ENCODE results near the gene R3HDM2. TPM values are rescaled to one million over a fixed set of nuclear protein-coding genes. Genes with fewer than 3 reads are reported as not detected.
A peak's percentile ranks its signal among the peaks of the same experiment; 100 is the strongest.

The R3HDM2 gene
- total and polyA plus RNA-seq, 4 donors: 7.4 to 28.9 (median 15.1) TPM

- TF ChIP-seq RXRA (IDR thresholded peaks at IDR 0.05) (no peak), MAX (IDR thresholded peaks at IDR 0.05) (no peak), ATF3 (IDR thresholded peaks at IDR 0.05) (no peak), JUND (IDR thresholded peaks at IDR 0.05) (no peak), TAF1 (conservative IDR thresholded peaks at IDR 0.05) (no peak), RAD21 (IDR thresholded peaks at IDR 0.05) (no peak), GABPA (IDR thresholded peaks at IDR 0.05 in 1 of 2, conservative IDR thresholded peaks at IDR 0.05 in 1 of 2) (no peak), EGR1 (IDR thresholded peaks at IDR 0.05; ENCODE audit: low read depth in 2 of 2) (no peak), FOXA2 (IDR thresholded peaks at IDR 0.05) (no peak), HNF4A (conservative IDR thresholded peaks at IDR 0.05) (no peak), NR2F2 (IDR thresholded peaks at IDR 0.05) (no peak), SP1 (IDR thresholded peaks at IDR 0.05) (no peak), FOXA1 (IDR thresholded peaks at IDR 0.05) (no peak), HNF4G (IDR thresholded peaks at IDR 0.05) (no peak), CTCF (IDR thresholded peaks at IDR 0.05; ENCODE audit: low read depth, low read length, missing input control) (no peak)
- TF ChIP-seq, protein P1, sequence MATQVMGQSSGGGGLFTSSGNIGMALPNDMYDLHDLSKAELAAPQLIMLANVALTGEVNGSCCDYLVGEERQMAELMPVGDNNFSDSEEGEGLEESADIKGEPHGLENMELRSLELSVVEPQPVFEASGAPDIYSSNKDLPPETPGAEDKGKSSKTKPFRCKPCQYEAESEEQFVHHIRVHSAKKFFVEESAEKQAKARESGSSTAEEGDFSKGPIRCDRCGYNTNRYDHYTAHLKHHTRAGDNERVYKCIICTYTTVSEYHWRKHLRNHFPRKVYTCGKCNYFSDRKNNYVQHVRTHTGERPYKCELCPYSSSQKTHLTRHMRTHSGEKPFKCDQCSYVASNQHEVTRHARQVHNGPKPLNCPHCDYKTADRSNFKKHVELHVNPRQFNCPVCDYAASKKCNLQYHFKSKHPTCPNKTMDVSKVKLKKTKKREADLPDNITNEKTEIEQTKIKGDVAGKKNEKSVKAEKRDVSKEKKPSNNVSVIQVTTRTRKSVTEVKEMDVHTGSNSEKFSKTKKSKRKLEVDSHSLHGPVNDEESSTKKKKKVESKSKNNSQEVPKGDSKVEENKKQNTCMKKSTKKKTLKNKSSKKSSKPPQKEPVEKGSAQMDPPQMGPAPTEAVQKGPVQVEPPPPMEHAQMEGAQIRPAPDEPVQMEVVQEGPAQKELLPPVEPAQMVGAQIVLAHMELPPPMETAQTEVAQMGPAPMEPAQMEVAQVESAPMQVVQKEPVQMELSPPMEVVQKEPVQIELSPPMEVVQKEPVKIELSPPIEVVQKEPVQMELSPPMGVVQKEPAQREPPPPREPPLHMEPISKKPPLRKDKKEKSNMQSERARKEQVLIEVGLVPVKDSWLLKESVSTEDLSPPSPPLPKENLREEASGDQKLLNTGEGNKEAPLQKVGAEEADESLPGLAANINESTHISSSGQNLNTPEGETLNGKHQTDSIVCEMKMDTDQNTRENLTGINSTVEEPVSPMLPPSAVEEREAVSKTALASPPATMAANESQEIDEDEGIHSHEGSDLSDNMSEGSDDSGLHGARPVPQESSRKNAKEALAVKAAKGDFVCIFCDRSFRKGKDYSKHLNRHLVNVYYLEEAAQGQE (IDR thresholded peaks at IDR 0.05): no peak
- peaks cover 4 to 23% (median 10%) of the 10 kb centered on the region in 4 donors for H3K4me1 ChIP-seq (ENCODE audit: control insufficient read depth in 4 of 4, insufficient read depth in 4 of 4, low read length in 3 of 4)
- no peak within 1 kb of the TSS for H3K9ac ChIP-seq (ENCODE audit: low read depth in 1 of 2, low read length in 2 of 2)
- H3K9me3 ChIP-seq (ENCODE audit: control insufficient read depth in 4 of 4, low read length in 3 of 4): no peaks in the 10 kb centered on the region
- WGBS: 2% methylated on average over 102 of the region's 102 CpGs
- peaks cover 0 to 16% (median 2%) of the 10 kb centered on the region in 4 donors for H3K36me3 ChIP-seq (ENCODE audit: control insufficient read depth in 4 of 4, insufficient read depth in 3 of 4, low read depth in 1 of 4, low read length in 3 of 4)
- no peak within 1 kb of the TSS for H3K27ac ChIP-seq (ENCODE audit: low read depth in 1 of 2, low read length in 2 of 2)
- no peak for DNase-seq (ENCODE audit: low spot score)
- peaks cover 0 to 14% (median 10%) of the 10 kb centered on the region in 4 donors for H3K27me3 ChIP-seq (ENCODE audit: control insufficient read depth in 4 of 4, insufficient read depth in 4 of 4, low read length in 3 of 4)
- peak within 1 kb of the TSS in 1 of 3 donors; percentile 36 for H3K4me3 ChIP-seq (ENCODE audit: low read depth in 1 of 3, low read length in 3 of 3)
Observed at GRCh38 chr12:57216014-57216911, 214.6 kb downstream of the R3HDM2 start, which contains the start of gene NXPH4. TSS of gene NXPH4 (plus strand) at chr12:57216794. CDS start at chr12:57216970, 176 bp downstream.

DNA sequence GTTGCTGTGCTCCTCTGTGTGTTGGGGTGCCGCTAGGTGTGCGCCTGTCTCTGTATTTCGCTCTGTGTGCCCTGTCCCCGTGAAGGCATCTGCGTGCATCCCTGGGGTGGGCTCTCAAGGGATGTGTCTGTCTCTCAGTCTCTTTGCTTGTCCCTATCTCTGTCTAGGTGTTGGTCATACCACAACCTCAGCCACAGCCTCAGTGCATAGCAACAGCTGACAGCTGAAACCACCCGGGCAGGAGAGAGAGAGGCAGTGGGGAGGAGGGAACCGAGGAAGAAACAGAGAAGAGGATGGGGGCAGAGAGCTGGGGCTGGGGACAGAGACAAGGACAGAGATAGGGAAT lies 215.2 kb downstream of the R3HDM2 start:
- 16% methylated on average over 7 of the region's 7 CpGs for WGBS
- Histone ChIP-seq H3K4me3 (ENCODE audit: low read depth in 1 of 3, low read length in 3 of 3) (no peak overlapping the region), H3K27ac (ENCODE audit: low read depth in 1 of 2, low read length in 2 of 2) (no peak overlapping the region), H3K36me3 (ENCODE audit: control insufficient read depth in 4 of 4, insufficient read depth in 3 of 4, low read depth in 1 of 4, low read length in 3 of 4) (peaks cover 5 to 23% (median 8%) of the 10 kb centered on the region in 4 donors), H3K4me1 (ENCODE audit: control insufficient read depth in 4 of 4, insufficient read depth in 4 of 4, low read length in 3 of 4) (peaks cover 4 to 23% (median 10%) of the 10 kb centered on the region in 4 donors), H3K9me3 (ENCODE audit: control insufficient read depth in 4 of 4, low read length in 3 of 4) (no peaks in the 10 kb centered on the region), H3K9ac (ENCODE audit: low read depth in 1 of 2, low read length in 2 of 2) (no peak overlapping the region), H3K27me3 (ENCODE audit: control insufficient read depth in 4 of 4, insufficient read depth in 4 of 4, low read length in 3 of 4) (peaks cover 0 to 14% (median 7%) of the 10 kb centered on the region in 4 donors)
- no peak for DNase-seq (ENCODE audit: low spot score)
- TF ChIP-seq SP1 (IDR thresholded peaks at IDR 0.05) (no peak), FOXA1 (IDR thresholded peaks at IDR 0.05) (no peak), RXRA (IDR thresholded peaks at IDR 0.05) (no peak), FOXA2 (IDR thresholded peaks at IDR 0.05) (no peak)

Measured in liver (tissue), 9 donors.